Testis (tissue), 3 donors: ENCODE measurements around the gene TRIM71. TPM values are rescaled to one million over a fixed set of nuclear protein-coding genes. Genes with fewer than 3 reads are reported as not detected.

Source experiments
- DNase-seq: peaks from one replicate; pipeline ENCODE4 v3.0.0-alpha.2; 2019
- H3K27ac ChIP-seq, 2 donors: fragments of 200-600 bp; sonication (generic); one replicate each; pipeline ENCODE4 v1.5.1; 2019
- H3K27me3 ChIP-seq: fragments of 200-600 bp; sonication (generic); one replicate; pipeline ENCODE4 v1.5.1; 2019
- H3K36me3 ChIP-seq: fragments of 200-600 bp; sonication (generic); one replicate; pipeline ENCODE4 v1.5.1; 2017; ENCODE audit warnings: low read depth; ENCODE audit errors: missing control alignments
- H3K4me1 ChIP-seq: fragments of 200-600 bp; sonication (generic); one replicate; pipeline ENCODE4 v1.5.1; 2019
- H3K4me3 ChIP-seq, 2 donors: fragments of 200-600 bp; sonication (generic); one replicate each; pipeline ENCODE4 v1.5.1; 2017 to 2019
- H3K9me3 ChIP-seq: fragments of 200-600 bp; sonication (generic); one replicate; pipeline ENCODE4 v1.5.1; 2017
- POLR2A ChIP-seq: fragments of 450-650 bp; IDR thresholded peaks from one replicate; pipeline ENCODE4 v1.6.1; 2017; ENCODE audit warnings: antibody characterized with exemption, mild to moderate bottlenecking, moderate library complexity
- WGBS, 2 donors: methylation state at CpG; one replicate each; pipeline ENCODE4 v1.1.5; 2018; 5-methylcytosine and 5-hydroxymethylcytosine counted together
- intact Hi-C: fragments of 100-400 bp; cut with DNase I; formaldehyde crosslinking; loops from one replicate; pipeline ENCODE4 v1.15.1; 2023; ENCODE audit warnings: low total_unique reads
- polyA plus RNA-seq: library from polyadenylated mRNA; stranded (reverse); fragments of 350-450 nt; fragmentation: Illumina TruSeq; extraction: RNeasy Lipid Tissue Mini Kit (QIAGEN cat#74804); gene quantifications from one replicate; pipeline ENCODE4 v1.2.3, GENCODE V29; 2014; ENCODE audit warnings: low read depth, low replicate concordance; ENCODE audit not compliant: insufficient read depth
- total RNA-seq, 2 donors: library from RNA; depleted of rRNA; stranded (reverse); fragments of >200 nt; gene quantifications; one replicate each; pipeline ENCODE4 v1.2.3, GENCODE V29; 2016
- TF ChIP-seq, protein P1 (sequence below), 3 experiments: fragments of 450-650 bp in 2 of 3; fragments of 200-600 bp in 1 of 3; sonication (generic) in 1 of 3; IDR thresholded peaks; one replicate each; pipeline ENCODE4 v1.5.1; 2016 to 2019; ENCODE audit warnings: antibody characterized with exemption in 3 of 3, mild to moderate bottlenecking in 2 of 3, moderate library complexity in 1 of 3

The TRIM71 gene
- total and polyA plus RNA-seq, 3 donors from 2014 or later = 9.9 to 21.0 (median 20.6) TPM

DNA sequence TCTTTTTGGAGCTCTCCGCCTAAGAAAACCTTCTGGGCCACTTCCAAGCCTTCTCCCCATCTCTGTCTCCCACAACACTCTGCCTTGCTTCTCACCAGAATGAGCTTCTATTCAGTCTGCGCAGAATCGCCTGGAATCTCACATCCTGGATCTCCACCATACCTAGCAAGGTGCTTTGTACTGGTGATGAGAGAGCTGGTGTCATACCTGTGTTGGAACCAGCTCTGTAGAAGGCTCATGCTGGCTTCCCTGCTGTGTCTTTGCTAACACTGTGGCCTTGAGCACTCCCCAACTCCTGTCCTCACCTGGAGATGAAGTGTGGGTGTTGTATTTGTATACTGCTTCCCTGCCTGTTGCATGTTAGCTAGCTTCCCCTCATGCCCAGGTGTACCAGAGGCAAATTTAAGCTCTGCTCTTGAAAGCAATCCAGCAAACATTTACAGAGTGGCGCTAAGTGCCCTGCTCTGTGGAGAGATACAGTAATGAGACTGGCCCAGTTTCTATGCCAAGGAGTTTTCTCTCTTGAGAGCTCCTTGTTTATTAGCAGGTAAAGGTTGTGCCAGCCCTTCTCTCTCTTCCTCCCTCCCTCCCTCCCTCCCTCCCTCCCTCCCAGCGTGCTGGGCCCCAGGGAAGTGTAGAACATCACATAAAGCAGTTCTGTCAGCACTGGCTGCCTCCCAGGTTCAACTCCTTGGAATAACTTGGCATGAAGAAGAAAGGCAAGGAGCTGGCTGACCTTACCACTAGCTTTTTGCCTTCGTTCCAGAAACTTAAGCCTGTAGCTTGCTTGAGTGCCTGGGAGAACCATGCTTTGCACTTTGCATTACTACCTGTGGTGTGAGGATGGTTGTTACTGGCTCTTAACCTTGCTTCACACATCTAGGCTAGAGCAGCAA, 54.9 kb downstream of the TRIM71 start:
- DNase-seq = peak; percentile 53
- TF ChIP-seq POLR2A = no peak
- TF ChIP-seq, protein P1, sequence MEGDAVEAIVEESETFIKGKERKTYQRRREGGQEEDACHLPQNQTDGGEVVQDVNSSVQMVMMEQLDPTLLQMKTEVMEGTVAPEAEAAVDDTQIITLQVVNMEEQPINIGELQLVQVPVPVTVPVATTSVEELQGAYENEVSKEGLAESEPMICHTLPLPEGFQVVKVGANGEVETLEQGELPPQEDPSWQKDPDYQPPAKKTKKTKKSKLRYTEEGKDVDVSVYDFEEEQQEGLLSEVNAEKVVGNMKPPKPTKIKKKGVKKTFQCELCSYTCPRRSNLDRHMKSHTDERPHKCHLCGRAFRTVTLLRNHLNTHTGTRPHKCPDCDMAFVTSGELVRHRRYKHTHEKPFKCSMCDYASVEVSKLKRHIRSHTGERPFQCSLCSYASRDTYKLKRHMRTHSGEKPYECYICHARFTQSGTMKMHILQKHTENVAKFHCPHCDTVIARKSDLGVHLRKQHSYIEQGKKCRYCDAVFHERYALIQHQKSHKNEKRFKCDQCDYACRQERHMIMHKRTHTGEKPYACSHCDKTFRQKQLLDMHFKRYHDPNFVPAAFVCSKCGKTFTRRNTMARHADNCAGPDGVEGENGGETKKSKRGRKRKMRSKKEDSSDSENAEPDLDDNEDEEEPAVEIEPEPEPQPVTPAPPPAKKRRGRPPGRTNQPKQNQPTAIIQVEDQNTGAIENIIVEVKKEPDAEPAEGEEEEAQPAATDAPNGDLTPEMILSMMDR (IDR thresholded peaks at IDR 0.05) = no peak
- peaks cover 10% of the 10 kb centered on the region for H3K4me1 ChIP-seq
- no peak overlapping the region for H3K27ac ChIP-seq
- 65 to 66% methylated on average over 6 of the region's 6 CpGs for WGBS, 2 donors
- H3K4me3 ChIP-seq = no peak overlapping the region
- no peaks in the 10 kb centered on the region for H3K36me3 ChIP-seq
- H3K27me3 ChIP-seq = no peaks in the 10 kb centered on the region
- no peaks in the 10 kb centered on the region for H3K9me3 ChIP-seq
- intact Hi-C loops = no loop called here

DNA sequence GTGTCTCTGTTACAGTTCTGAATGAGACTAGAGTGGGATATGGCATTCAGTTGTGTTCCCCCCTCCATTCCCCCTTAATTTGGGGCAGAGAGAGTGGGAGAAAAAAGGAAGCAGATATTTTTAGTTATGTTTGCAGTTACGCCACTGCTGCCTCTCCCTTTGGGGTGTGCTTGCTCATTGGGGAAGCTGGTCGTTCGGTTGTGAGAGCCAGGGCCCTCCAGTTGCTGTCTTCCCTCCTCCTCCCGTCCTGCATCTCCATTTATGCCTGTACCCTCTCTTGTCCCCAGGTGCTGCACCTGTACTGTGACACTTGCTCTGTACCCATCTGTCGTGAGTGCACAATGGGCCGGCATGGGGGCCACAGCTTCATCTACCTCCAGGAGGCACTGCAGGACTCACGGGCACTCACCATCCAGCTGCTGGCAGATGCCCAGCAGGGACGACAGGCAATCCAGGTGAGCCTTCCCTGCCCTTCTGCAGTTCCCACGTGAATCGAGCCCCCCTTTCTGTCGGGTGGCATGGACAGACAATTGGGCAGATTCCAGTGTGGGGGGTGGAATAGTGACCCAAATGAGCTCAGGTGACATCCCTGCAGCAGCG, 55.8 kb downstream of the TRIM71 start:
- Histone ChIP-seq H3K9me3 (no peaks in the 10 kb centered on the region), H3K4me1 (peaks cover 10% of the 10 kb centered on the region), H3K27ac (no peak overlapping the region), H3K36me3 (no peaks in the 10 kb centered on the region), H3K4me3 (no peak overlapping the region), H3K27me3 (no peaks in the 10 kb centered on the region)
- TF ChIP-seq POLR2A = no peak
- TF ChIP-seq, protein P1 (IDR thresholded peaks at IDR 0.05) = no peak
- intact Hi-C loops = no loop called here
- WGBS, 2 donors = 73 to 74% methylated on average over 11 to 12 of the region's 12 CpGs
- DNase-seq = no peak

DNA sequence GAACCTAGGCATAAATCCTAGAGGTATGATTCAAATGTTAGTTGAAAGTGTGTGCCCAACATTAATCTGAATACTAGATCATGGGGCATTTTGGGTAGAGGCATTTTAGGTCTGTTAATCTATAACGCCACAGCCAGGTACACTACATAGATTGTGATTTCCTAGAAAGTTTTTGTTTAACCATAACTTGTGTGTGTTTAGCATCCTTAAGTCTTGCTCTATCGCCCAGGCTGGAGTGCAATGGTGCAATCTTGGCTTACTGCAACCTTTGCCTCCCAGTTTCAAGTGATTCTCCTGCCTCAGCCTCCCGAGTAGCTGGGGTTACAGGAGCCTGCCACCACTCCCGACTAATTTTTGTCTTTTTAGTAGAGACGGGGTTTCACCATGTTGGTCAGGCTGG, 59.1 kb downstream of the TRIM71 start:
- Histone ChIP-seq H3K27me3 (no peaks in the 10 kb centered on the region), H3K27ac (no peak overlapping the region), H3K36me3 (no peaks in the 10 kb centered on the region), H3K4me1 (peaks cover 10% of the 10 kb centered on the region), H3K4me3 (no peak overlapping the region), H3K9me3 (no peaks in the 10 kb centered on the region)
- no peak for DNase-seq
- no peak for TF ChIP-seq POLR2A
- TF ChIP-seq, protein P1 (IDR thresholded peaks at IDR 0.05) = no peak
- 92 to 94% methylated on average over 5 of the region's 5 CpGs for WGBS, 2 donors
- intact Hi-C loops = no loop called here

DNA sequence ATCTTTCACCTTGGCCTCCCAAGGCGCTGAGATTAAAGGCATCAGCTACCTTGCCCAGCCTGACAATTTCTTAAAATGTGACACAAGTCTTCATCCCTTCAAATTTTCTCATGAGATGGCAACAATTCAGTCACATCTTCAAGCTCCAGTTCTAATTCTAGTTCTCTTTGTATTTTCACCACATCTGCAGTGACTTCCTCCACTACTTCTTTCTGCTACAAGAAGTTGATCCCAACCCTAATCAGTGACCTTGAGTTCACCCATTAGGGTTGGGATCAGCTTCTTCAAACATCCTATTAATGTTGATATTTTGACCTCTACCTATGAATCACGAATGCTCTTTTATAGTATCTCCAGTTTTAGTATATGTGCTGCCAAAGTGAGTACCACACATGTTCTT, 59.8 kb downstream of the TRIM71 start:
- peaks cover 10% of the 10 kb centered on the region for H3K4me1 ChIP-seq
- no peak overlapping the region for H3K27ac ChIP-seq
- H3K27me3 ChIP-seq = no peaks in the 10 kb centered on the region
- H3K4me3 ChIP-seq = no peak overlapping the region
- DNase-seq = no peak
- WGBS, 2 donors = 83 to 89% methylated on average over 2 of the region's 2 CpGs
- TF ChIP-seq, protein P1 (IDR thresholded peaks at IDR 0.05) = no peak
- no peak for TF ChIP-seq POLR2A
- no peaks in the 10 kb centered on the region for H3K36me3 ChIP-seq
- intact Hi-C loops = no loop called here
- H3K9me3 ChIP-seq = no peaks in the 10 kb centered on the region
